Measurements from ENCODE around the gene GFOD2.

GFOD2 gene

GRCh38 chr16:67658849-67659674 lies 60.1 kb downstream of the GFOD2 start:
- TF ChIP-seq POLR2A (IDR thresholded peaks at IDR 0.05; ENCODE audit: low read depth, low read length): no peak
- FAIRE-seq (no peak), DNase-seq (ENCODE audit: insufficient read length, low spot score) (no peak)

GRCh38 chr16:67657751-67658518 lies 61.2 kb downstream of the GFOD2 start:
- no peak for TF ChIP-seq POLR2A (IDR thresholded peaks at IDR 0.05; ENCODE audit: low read depth, low read length)

GRCh38 chr16:67657017-67657608 lies 62.0 kb downstream of the GFOD2 start:
- FAIRE-seq (no peak), DNase-seq (ENCODE audit: insufficient read length, low spot score) (no peak)
- TF ChIP-seq POLR2A (IDR thresholded peaks at IDR 0.05; ENCODE audit: low read depth, low read length): no peak

More at GRCh38 chr16:67657751-67658518, 61.2 kb downstream of the GFOD2 start:
- no peak for FAIRE-seq
- DNase-seq (ENCODE audit: insufficient read length, low spot score): no peak

DNA sequence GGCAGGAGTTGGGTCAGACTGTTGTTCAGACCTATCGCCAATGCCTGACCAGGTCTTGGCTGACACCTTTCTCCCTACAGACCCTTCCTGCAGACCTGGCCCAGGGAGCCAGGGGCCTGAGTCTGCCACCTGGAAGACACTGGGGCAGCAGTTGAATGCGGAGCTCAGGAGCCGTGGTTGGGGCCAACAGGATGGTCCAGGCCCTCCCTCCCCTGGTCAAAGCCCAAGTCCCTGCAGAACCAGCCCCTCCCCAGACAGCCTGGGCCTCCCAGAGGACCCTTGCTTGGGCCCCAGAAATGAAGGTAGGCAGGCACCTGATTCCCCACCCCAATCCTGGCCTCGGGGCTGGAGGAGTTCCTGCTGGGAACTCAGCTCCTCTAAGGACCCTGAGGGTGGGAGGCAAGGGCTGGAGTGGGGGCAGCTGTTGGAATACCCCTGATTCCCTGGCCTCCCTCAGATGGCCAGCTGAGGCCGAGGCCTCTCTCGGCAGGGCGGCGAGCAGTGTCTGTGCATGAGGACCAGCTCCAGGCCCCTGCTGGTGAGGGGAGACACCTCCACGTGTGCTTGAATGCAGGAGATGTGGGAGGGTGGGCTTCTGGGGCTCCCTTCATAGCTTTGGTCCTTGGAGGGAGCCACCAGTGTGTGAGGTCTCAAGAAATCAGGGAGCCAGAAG lies 62.6 kb downstream of the GFOD2 start:
- DNase-seq (ENCODE audit: insufficient read length, low spot score) (no peak), FAIRE-seq (no peak)
- TF ChIP-seq POLR2A (IDR thresholded peaks at IDR 0.05; ENCODE audit: low read depth, low read length): no peak

- no peak for TF ChIP-seq POLR2A (IDR thresholded peaks at IDR 0.05; ENCODE audit: low read depth, low read length)
- FAIRE-seq (no peak), DNase-seq (ENCODE audit: insufficient read length, low spot score) (no peak)
Measured at GRCh38 chr16:67655363-67655762, 63.8 kb downstream of the GFOD2 start.

DNA sequence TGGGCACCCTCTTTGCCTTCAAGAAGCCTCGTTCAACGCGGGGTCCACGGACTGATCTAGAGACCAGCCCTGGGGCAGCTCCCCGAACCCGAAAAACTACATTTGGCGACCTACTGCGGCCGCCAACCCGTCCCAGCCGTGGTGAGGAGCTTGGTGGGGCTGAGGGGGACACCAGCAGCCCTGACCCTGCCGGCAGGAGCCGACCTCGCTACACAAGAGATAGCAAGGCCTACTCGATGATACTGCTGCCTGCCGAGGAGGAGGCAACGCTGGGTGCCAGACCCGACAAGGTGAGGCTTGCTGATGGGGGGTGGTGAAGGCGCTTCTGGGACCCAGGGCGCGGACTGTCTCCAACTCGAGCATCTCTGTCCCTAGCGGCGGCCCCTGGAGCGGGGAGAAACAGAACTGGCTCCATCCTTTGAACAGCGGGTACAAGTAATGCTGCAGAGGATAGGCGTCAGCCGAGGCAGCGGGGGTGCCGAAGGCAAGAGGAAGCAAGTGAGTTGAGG lies 64.7 kb downstream of the GFOD2 start:
- TF ChIP-seq POLR2A (IDR thresholded peaks at IDR 0.05; ENCODE audit: low read depth, low read length): no peak
- no peak for DNase-seq (ENCODE audit: insufficient read length, low spot score)
- no peak for FAIRE-seq

GRCh38 chr16:67653789-67654402 lies 65.2 kb downstream of the GFOD2 start:
- TF ChIP-seq POLR2A (IDR thresholded peaks at IDR 0.05; ENCODE audit: low read depth, low read length): no peak
- DNase-seq (ENCODE audit: insufficient read length, low spot score) (no peak), FAIRE-seq (no peak)

- FAIRE-seq (no peak), DNase-seq (ENCODE audit: insufficient read length, low spot score) (no peak)
- peak; percentile 27; the same call in 1 of the 2 replicates for TF ChIP-seq POLR2A (IDR thresholded peaks at IDR 0.05; ENCODE audit: low read depth, low read length)
Measured at GRCh38 chr16:67653128-67653788, 65.9 kb downstream of the GFOD2 start.

GRCh38 chr16:67652578-67653127 lies 66.5 kb downstream of the GFOD2 start:
- DNase-seq (ENCODE audit: insufficient read length, low spot score): no peak
- no peak for TF ChIP-seq POLR2A (IDR thresholded peaks at IDR 0.05; ENCODE audit: low read depth, low read length)
- no peak for FAIRE-seq

DNA sequence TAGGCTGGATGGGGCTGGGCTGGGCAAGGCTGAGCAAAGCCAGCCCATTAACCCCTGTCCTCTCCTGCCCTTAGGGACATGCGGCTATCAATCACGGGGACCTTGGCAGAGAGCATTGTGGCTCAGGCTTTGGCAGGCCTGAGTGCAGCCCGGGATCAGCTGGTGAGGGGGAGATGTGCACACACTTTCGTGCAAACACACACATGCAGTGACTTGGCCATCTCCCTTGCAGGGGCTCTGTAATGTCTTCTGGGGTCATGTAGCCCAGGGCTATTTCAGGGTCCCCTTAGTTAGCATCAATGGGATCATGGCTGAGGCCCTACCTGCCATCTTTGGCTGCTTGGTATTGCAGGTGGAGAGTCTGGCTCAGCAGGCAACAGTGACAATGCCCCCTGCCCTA lies 67.3 kb downstream of the GFOD2 start:
- FAIRE-seq: no peak
- DNase-seq (ENCODE audit: insufficient read length, low spot score): no peak
- no peak for TF ChIP-seq POLR2A (IDR thresholded peaks at IDR 0.05; ENCODE audit: low read depth, low read length)

DNA sequence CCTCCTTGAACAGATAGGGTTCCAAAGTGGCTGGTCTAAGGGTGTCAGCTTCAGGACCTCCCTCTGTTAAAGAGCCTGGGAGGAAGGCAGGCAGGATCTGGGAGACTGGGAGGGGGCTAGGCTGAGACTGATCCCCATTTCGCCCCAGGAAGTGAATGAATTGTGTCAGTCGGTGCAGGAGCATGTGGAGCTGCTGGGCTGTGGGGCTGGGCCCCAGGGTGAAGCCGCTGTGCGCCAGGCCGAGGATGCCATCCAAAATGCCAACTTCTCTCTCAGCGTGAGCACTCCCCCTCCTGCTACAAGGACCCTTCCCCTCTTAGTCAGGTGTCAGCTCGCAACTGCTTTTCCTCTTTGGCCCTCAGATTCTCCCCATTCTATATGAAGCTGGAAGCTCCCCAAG lies 68.1 kb downstream of the GFOD2 start:
- DNase-seq (ENCODE audit: insufficient read length, low spot score) (no peak), FAIRE-seq (no peak)
- no peak for TF ChIP-seq POLR2A (IDR thresholded peaks at IDR 0.05; ENCODE audit: low read depth, low read length)

GRCh38 chr16:67650023-67650422 lies 69.1 kb downstream of the GFOD2 start:
- no peak for TF ChIP-seq POLR2A (IDR thresholded peaks at IDR 0.05; ENCODE audit: low read depth, low read length)
- FAIRE-seq: no peak

More at GRCh38 chr16:67650023-67650422, 69.1 kb downstream of the GFOD2 start:
- no peak for DNase-seq (ENCODE audit: insufficient read length, low spot score)
